GM18505 (cell line): Measurements from ENCODE around the gene RNU7-1.
"Not testable (repeated sequence)": the region's sequence is repeated elsewhere in the genome, so short reads cannot be mapped to it uniquely, and the experiment has no call there.

ENCODE experiments used
- ATAC-seq: cut with Tn5 transposase; IDR thresholded peaks from one replicate; pipeline ENCODE4 v1.9.1; 2021; ENCODE audit not compliant: unreplicated experiment
- POLR2A ChIP-seq: IDR thresholded peaks from 4 replicates; pipeline ENCODE4 v1.6.1; 2011; ENCODE audit warnings: borderline replicate concordance; ENCODE audit not compliant: insufficient read depth, insufficient read length; ENCODE audit errors: extremely low read depth

Gene RNU7-1

GRCh38 chr12:6943722-6944380, at the start of gene RNU7-1, which contains the start of gene C12orf57:
Gene RNU7-1 (plus strand): TSS chr12:6943816.
Gene C12orf57 (plus strand): TSS chr12:6944022. CDS start chr12:6944122, 100 bp downstream.
- ATAC-seq = peak; percentile 32
- peak; percentile 99 for TF ChIP-seq POLR2A

DNA sequence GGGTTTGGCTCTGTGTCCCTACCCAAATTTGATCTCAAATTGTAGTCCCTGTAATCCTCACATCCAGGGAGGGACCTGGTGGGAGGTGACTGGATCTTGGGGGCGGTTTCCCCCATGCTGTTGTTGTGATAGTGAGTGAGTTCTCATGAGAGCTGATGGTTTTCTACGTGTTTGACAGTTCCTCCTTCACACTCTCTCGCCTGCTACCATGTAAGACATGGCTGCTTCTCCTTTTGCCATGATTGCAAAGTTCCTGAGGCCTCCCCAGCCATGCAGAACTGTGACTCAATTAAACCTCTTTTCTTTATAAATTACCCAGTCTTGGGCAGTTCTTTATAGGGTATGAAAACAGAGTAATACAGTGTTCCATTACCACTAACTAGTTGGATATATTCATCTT, 49.3 kb upstream of the RNU7-1 start:
- no peak for TF ChIP-seq POLR2A
- no peak for ATAC-seq

GRCh38 chr12:6896846-6897435, 46.7 kb upstream of the RNU7-1 start:
- no peak for TF ChIP-seq POLR2A
- ATAC-seq = no peak

GRCh38 chr12:6899427-6899826, 44.2 kb upstream of the RNU7-1 start:
- TF ChIP-seq POLR2A = no peak
- no peak for ATAC-seq

- no peak for ATAC-seq
- TF ChIP-seq POLR2A = no peak
Measured at GRCh38 chr12:6899837-6900519, 43.6 kb upstream of the RNU7-1 start.

- no peak for ATAC-seq
Measured at GRCh38 chr12:6902448-6902847, 41.2 kb upstream of the RNU7-1 start.

DNA sequence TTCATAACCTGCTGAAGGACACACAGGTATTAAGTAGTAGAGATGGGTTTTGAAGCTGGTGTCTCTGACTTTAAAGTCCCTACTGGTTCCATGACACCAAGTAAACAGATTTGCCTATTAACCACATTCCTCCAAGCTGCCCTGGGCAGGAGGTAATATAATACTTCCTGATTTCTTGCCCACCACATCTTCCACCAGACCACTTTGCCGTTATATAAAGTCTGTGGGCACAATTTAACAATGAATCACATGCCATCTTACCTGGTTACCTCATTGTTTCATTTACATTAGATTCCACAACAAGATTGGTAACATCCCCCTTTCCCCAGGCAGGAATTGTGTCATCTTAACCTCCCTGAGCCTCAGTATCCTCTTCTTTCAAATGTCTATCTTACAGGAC, 39.9 kb upstream of the RNU7-1 start:
- TF ChIP-seq POLR2A = no peak
- no peak for ATAC-seq

More at GRCh38 chr12:6902448-6902847, 41.2 kb upstream of the RNU7-1 start:
- no peak for TF ChIP-seq POLR2A

DNA sequence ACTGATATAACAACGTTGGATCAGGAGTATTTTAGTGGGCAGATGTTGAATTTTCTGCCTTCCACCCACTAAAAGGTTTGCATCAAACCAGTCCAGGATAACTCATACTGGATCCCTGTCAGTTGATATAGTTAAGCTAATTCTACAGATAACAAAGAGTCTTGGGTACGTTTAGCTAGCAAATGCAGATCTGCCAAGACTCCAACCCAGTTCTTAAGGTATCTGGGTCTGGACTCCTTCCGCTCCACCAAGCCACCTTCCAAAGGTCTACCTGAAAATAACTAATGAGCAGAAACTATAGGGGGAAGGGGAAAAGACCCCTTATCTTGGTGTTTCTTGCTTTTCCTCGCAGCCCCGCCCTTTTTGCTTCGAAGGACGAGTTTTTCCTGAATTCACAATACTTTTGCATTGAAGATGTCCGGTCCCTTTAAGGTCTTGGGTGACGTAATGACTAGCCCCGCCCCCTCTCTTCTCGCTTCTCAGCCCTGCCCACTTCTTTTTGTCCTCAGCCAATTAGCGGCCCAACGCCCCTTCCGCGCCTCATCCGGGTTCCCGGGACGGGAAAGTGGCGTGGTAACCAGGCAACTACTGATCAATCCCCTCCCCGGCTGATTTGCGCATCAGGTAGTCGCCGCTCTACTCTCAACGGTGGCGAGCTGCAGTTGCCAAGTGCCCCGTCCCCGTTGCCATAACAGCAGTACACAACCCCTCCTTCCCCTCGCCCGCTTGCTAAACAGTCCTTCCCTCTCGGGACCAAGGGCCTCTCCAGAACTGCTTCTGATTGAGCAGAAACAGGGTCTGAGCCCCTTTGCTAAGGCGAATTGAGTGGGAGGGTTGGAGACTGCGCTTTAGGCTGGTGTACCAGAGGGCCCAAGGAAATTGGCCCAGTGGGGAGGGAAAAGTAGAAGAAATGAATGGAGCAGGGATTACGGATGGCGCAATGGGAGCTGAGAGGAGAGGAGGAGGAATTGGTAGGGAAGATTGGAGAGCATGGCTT, 39.0 kb upstream of the RNU7-1 start, which contains the start of gene LRRC23:
TSS of gene LRRC23 (plus strand) at position 543 of the 997 bp plus-strand sequence. CDS start 812 bp downstream, outside the sequence.
- TF ChIP-seq POLR2A = peak; percentile 55
- ATAC-seq = peak; percentile 86

- no peak for ATAC-seq
- TF ChIP-seq POLR2A = no peak
Measured at GRCh38 chr12:6905414-6906040, 38.1 kb upstream of the RNU7-1 start.

DNA sequence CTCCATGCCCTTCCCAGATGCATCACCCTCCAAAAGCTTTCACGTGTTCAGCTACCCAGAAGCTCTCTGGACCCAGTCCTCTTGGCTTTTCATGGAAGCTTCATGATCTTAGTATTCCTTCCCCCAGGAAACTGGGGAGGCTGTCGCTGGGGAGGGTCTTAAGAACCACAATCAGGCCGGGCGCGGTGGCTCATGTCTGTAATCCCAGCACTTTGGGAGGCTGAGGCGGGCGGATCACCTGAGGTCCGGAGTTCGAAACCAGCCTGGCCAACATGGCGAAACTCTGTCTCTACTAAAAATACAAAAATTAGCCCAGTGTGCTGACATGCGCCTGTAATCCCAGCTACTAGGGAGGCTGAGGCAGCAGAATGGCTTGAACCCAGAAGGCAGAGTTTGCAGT, 35.5 kb upstream of the RNU7-1 start:
- not testable (repeated sequence) for ATAC-seq

DNA sequence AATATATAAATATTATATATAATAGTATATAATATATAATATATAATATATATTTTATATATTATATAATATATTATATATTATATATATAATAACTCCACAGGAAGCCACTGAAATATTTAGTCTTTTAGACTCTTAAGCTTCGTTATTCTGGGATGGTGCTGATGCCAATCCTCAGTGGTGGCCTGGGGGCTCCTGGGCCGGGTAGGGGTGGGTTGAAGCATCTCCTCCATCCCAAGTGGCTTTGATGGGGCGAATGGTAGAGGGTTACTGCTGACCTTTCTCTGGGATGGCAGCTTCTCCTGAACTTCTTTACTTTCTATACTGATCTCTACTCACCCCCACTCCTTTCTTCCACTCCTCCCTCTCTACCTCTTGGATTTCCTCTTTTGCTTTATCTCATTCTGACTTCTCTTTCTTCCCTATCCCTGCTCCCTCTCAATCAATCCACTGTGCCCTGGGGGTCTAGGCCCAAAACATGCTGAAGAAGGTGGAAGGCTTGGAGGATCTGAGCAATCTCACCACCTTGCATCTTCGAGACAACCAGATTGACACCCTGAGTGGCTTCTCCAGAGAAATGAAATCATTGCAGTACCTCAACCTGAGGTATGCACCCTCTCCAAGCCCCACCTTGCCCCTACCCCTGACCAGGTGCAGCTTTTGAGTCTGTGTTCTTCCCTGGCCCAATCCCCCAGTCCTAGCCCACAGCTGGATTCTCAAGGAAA, 34.0 kb upstream of the RNU7-1 start:
- TF ChIP-seq POLR2A = no peak
- no peak for ATAC-seq
